ENCODE measurements around the gene DLGAP1. TPM values are rescaled to one million over a fixed set of nuclear protein-coding genes. Genes with fewer than 3 reads are reported as not detected.
A peak's percentile ranks its signal among the peaks of the same experiment; 100 is the strongest.
"Not testable (repeated sequence)": the region's sequence is repeated elsewhere in the genome, so short reads cannot be mapped to it uniquely, and the experiment has no call there.

Gene DLGAP1
- total RNA-seq, 1 donor from 2014 or later = not detected

DNA sequence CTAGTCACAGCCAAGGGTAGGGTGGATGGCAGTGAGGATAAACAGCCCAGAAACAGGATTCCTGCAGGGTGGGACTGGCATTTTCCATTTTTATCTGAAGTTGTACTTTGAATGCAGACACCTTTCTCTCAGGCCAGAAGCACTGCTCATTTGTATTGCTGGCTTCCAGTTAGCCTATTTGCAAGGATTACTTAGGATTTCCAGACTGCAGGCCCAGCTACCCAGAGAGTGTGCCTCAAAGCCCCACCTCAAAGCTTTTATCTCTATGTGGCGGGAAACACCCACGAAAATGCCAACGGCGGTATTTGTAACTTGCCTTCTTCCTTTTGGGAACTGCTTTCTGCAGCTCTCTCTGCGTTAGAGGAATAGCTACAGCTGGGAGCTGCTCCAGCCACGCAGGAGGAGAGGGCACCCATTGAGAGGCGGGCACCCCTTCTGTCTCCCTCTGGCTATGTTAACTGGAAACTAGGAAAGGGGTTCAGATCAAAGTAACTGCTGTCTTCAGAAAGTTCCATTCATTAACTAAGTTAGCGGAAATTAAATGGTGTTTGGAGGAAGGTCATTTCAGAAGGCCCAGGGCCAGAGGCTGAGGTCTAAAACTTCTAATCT is 860.2 kb downstream of the DLGAP1 start:
- peak in 1 of 2 donors; percentile 21 for DNase-seq (ENCODE audit: low read depth in 2 of 2)

- DNase-seq (ENCODE audit: low read depth in 2 of 2) = peak; percentile 97 to 98
These were observed 861.0 kb downstream of the DLGAP1 start for GRCh38 chr18:3593904-3594759.

DNA sequence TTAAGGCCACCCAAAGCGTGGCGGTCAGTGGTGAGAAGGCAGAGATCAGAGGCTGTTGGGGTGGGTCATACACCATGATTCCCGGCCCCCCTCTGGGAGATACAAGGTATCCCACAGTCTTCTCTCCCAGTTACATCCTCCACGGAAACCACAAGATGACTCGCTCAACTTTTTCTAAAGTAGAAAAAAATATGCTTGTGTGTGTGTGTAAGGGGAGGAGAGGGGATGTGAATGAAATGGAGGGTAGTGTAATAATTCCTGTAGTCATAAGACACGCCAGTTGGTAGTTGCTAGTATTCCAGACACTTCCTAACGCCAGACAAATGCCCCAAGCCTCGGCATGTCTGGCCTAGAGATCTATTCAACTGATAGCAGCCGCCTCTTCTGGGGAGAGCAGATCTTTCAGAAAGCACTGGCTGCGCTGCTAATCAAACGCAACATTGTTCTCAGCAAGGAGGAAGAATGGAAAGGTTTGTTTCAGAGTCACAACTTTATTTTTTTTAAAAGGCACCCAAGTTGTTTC is 861.7 kb downstream of the DLGAP1 start:
- DNase-seq (ENCODE audit: low read depth in 2 of 2) = peak in 1 of 2 donors; percentile 94

- no peak for DNase-seq (ENCODE audit: low read depth in 2 of 2)
These were observed 862.2 kb downstream of the DLGAP1 start for GRCh38 chr18:3592864-3593263.

- DNase-seq (ENCODE audit: low read depth in 2 of 2) = no peak
These were observed 864.9 kb downstream of the DLGAP1 start for GRCh38 chr18:3590096-3590630.

DNA sequence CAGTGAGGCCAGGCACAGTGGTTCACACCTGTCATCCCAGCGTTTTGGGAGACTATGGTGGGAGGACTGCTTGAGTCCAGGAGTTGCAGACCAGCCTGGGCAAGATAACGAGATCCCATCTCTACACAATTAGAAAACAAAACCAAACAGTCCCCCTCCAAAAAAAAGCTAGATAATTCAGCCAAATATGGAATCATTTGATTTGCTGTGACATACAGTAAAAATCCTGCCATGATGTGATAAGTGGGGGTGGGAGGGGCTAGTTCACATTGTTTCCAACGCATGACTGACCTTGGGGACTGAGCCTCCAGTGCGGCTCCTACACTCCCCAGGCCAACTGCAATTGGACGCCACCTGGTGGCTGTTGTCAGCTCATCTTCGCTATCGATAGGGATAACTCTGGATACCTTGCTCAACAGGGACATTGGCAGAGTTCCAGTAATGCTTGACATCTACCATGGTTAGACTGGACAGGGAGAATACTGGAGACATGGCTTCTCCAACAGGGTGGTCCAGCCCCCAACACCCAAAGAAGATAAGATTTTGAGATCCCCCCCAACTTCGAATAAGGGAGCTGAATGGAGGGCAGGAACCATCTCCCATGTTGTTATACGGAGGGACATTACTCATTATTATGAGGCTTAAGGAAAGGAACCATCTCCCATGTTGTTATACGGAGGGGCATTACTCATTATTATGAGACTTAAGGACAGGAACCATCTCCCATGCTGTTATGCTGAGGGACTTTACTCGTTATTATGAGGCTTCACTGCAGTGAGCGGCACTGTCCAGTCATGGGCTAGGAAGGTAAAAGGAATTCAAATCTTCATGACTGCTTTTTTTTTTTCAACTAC is 869.2 kb downstream of the DLGAP1 start:
- peak; percentile 92 to 94 for DNase-seq (ENCODE audit: low read depth in 2 of 2)

GRCh38 chr18:3584897-3585460 is 870.1 kb downstream of the DLGAP1 start:
- peak in 1 of 2 donors; percentile 49 for DNase-seq (ENCODE audit: low read depth in 2 of 2)

DNA sequence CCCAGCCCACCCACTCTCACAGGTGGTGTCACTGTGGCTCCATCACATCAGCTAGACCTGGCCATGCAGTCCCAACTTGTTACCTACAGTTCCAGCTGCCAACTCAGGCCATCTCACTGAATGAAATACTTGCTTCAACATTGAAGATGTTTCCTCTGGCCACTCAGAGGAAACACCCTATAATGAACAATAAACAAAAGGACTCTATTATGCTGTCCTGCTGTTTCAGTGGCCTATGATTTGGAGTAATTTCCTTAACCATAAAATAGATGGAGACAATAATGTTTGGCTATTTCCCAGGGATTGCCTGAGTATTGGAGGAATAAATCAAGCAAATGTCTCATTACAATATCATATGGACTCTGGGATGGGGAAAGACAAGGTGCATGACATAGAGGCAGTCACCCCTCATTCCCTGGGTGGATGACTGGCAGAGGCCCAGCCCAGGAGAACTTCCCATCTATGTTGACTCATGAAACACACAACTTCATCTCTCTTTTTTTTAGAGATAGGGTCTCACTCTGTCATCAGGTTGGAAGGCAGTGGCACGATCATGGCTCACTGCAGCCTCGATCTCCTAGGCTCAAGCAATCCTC is 870.7 kb downstream of the DLGAP1 start:
- DNase-seq (ENCODE audit: low read depth in 2 of 2) = peak in 1 of 2 donors; percentile 28

GRCh38 chr18:3583873-3584247 is 871.2 kb downstream of the DLGAP1 start:
- DNase-seq (ENCODE audit: low read depth in 2 of 2) = no peak

DNA sequence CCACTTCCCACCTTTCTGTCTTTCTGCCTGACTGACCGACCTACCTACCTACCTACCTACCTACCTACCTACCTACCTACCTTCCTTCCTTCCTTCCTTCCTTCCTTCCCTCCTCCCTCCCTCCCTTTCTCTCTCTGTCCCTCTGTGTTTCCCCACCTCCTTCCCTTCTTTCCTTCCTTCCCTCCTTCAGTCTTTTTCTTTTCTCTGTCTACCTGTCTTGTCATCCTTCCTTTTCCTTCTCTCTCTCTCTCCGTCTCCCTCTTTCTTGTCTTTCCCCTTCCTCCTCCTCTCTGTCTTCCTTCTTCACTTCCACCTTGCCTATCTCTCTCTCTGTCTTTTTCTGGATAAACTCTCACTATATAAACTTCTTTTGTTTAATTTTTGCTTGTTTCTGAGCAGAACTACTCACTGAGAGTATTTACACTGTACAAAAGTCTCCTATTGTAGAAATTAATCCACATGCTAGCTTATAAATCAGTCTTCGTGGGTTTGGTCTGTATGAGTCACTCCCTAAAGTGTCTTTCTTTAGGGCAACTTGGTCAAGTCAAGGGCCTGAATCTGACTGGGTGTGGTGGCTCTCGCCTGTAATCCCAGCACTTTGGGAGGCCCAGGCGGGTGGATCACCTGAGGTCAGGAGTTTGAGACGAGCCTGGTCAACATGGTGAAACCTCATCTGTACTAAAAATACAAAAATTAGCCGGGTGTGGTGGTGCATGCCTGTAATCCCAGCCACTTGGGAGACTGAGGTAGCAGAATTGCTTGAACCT is 871.8 kb downstream of the DLGAP1 start:
- DNase-seq (ENCODE audit: low read depth in 2 of 2) = not testable (repeated sequence)

- DNase-seq (ENCODE audit: low read depth in 2 of 2) = no peak
These were observed 873.2 kb downstream of the DLGAP1 start for GRCh38 chr18:3581890-3582289.

DNA sequence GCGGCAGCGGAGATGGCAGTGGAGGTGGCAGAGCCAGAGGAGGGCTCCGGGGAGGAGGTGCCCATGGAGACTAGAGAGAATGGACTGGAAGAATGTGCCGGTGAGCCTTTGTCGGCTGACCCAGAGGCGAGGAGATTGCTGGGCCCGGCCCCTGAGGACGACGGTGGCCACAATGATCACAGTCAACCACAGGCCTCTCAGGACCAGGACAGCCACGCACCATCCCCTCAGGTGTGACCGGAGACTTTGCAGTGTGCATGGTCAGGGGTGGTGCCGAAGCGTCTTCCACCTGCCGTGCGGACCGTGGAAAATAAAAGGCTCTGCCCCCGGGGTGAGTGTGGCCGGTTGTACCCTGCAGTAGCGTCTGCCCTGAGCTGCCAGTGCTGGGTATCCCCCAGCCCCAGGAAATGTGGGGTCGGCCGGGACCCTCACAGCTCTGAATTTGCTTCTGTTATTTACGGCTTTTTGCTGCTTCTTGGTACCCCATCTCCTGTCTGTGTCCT is 874.5 kb downstream of the DLGAP1 start:
- DNase-seq (ENCODE audit: low read depth in 2 of 2) = not testable (repeated sequence)

DNA sequence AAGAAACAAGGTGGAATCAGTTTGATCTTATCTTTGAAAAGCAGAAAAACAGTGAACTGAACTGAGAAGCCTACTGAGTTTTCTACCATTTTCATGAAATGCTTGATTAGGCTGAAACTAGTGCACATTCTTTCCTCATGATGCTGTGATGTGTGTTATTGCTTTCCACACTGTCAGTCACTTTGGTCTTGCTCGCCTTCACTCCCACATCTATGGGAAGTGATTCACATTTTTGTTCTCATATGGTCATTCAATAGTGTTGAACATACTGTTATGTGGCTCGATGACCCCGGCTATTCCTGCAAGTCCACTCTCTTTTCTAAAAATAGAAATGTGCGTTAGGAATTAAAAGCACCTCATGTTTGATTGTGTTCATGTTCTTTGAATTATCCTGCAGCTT is 875.4 kb downstream of the DLGAP1 start:
- peak; percentile 85 to 96 for DNase-seq (ENCODE audit: low read depth in 2 of 2)

- no peak for DNase-seq (ENCODE audit: low read depth in 2 of 2)
These were observed 876.5 kb downstream of the DLGAP1 start for GRCh38 chr18:3578621-3579020.

DNA sequence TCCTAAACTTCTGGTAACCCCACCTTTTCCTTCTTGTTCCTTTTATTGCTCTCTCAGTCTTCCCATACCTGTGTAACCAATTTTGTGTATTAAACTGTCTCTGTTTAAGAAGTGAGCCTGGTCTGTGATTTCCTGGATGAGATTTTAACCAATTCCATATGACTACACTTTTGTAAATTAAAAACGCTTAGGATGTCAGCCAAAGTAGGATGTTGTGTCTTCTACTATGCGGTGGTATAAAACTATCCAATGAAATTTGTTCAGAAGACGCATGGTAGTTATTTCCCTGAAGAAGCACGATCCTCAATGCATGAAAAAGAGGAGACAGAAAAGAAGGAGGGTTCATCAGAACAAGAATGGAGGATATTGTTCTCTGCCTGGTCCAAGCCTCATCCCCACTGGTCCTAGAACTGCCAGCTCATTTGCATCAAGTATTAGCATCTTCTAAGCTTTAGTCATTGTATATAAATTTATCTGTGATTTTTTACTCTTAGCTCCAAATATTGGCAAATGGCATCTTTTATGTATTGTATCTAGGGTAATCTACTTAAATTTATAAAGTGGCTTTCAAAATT is 877.7 kb downstream of the DLGAP1 start:
- no peak for DNase-seq (ENCODE audit: low read depth in 2 of 2)

DNA sequence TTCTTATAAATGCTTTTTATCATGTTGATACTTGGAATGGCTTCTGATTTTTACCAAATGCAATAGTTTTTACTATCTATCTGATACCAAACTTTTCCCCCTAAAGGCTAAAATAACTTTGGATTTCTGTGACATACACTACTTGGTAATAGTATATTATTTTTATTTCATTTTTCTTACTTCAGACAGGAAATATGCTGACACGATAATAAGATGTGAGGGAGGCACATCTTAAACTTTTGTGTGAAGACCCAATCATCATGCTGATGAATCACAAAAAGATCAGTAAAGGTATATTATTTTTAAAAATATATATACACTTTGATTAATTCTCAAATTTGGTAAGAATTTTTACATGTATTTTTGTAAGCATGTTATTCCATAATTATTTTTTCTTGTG is 882.3 kb downstream of the DLGAP1 start:
- no peak for DNase-seq (ENCODE audit: low read depth in 2 of 2)

- no peak for DNase-seq (ENCODE audit: low read depth in 2 of 2)
These were observed 888.3 kb downstream of the DLGAP1 start for GRCh38 chr18:3566851-3567250.

DNA sequence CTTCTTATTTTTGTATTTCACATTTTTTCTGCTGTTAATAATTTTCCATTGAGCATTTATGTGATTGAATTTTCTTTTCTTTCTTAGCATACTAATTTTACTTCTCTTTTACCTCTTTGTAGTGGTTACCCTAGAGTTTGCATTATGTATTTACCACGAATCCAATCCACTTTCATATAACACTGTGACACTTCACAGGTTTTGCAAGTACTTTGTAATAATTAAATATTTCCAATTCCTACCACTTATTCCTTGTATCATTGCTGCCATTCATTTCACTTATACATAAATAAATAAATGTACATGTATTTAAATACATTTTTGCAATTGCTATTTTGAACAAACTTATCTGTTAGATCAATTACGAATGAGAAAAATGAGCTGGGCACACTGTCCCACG is 894.4 kb downstream of the DLGAP1 start:
- DNase-seq (ENCODE audit: low read depth in 2 of 2) = no peak

DNA sequence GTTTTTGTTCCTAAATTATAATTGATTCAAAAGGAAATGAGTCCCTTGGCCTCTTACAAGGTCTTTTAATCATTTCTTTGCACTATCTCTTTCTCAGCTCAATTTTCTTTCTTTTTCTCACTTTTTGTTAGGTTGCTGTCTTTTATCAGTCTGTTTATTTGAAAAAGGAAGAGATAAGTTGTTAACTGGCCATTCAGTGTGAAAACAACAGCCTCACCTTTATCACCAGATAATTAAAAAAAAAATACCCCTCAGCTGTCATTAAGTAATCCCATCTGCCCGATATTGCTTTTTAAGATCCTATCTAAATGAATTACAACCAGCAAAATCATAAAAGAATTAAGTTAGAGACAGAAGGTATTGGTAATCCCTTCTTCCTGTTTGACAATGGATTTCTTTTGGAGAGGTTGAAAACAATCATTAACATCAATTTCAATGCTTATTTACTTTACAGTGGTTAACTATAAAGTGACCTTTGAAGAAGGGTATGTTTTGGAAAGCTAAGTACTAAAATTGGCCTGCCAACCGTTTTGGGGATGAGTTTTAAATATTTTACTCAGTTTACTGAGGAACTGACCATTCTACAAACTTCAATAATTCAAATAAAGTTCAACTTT is 900.2 kb downstream of the DLGAP1 start:
- no peak for DNase-seq (ENCODE audit: low read depth in 2 of 2)
